Uterus (tissue), 2 donors: ENCODE results near the gene IL4R.
"Not testable (repeated sequence)": the region's sequence is repeated elsewhere in the genome, so short reads cannot be mapped to it uniquely, and the experiment has no call there.

Experiments
- POLR2A ChIP-seq, 2 donors: fragments of 450-650 bp; IDR thresholded peaks; one replicate each; pipeline ENCODE4 v1.6.1; 2016; ENCODE audit warnings: antibody characterized with exemption in 2 of 2, mild to moderate bottlenecking in 1 of 2, moderate library complexity in 1 of 2
- TF ChIP-seq, protein P1 (sequence below), 4 experiments: fragments of 200-600 bp in 2 of 4; fragments of 450-650 bp in 2 of 4; sonication (generic) in 2 of 4; IDR thresholded peaks; one replicate each; pipeline ENCODE4 v1.5.1; 2016 to 2019; ENCODE audit warnings: antibody characterized with exemption in 4 of 4, mild to moderate bottlenecking in 2 of 4, moderate library complexity in 1 of 4

DNA sequence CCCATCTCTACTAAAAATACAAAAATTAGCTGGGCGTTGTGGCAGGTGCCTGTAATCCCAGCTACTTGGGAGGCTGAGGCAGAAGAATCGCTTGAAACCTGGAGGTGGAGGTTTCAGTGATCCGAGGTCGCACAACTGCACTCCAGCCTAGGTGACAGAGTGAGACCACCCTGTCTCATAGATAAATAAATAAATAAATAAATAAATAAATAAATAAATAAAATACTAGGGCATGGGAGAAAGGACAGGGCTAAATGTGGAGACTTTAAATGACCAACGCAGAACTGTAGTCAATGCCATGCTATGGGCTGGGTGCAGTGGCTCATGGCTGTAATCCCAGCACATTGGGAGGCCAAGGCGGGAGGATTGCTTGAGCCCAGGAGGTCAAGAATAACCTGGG lies 25.5 kb upstream of the IL4R start:
- TF ChIP-seq, protein P1, sequence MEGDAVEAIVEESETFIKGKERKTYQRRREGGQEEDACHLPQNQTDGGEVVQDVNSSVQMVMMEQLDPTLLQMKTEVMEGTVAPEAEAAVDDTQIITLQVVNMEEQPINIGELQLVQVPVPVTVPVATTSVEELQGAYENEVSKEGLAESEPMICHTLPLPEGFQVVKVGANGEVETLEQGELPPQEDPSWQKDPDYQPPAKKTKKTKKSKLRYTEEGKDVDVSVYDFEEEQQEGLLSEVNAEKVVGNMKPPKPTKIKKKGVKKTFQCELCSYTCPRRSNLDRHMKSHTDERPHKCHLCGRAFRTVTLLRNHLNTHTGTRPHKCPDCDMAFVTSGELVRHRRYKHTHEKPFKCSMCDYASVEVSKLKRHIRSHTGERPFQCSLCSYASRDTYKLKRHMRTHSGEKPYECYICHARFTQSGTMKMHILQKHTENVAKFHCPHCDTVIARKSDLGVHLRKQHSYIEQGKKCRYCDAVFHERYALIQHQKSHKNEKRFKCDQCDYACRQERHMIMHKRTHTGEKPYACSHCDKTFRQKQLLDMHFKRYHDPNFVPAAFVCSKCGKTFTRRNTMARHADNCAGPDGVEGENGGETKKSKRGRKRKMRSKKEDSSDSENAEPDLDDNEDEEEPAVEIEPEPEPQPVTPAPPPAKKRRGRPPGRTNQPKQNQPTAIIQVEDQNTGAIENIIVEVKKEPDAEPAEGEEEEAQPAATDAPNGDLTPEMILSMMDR (IDR thresholded peaks at IDR 0.05) = not testable (repeated sequence)
- TF ChIP-seq POLR2A (IDR thresholded peaks at IDR 0.05) = not testable (repeated sequence)
